OCI-LY1 (cell line): ENCODE measurements around the gene PDCD1LG2.

Experiments
- H2AFZ ChIP-seq: fragments of 200-600 bp; sonication (generic), shearing (Covaris generic); 2 replicates; pipeline ENCODE4 v1.6.0; 2014; ENCODE audit warnings: antibody characterized with exemption, mild to moderate bottlenecking, low read length
- H3F3A ChIP-seq: fragments of 200-600 bp; sonication (generic), shearing (Covaris generic); 2 replicates; pipeline ENCODE4 v1.6.0; 2014; ENCODE audit warnings: mild to moderate bottlenecking, antibody characterized with exemption, low read length, moderate library complexity; ENCODE audit not compliant: insufficient read depth
- H3K27ac ChIP-seq: fragments of 200-600 bp; sonication (generic); 2 replicates; pipeline ENCODE4 v1.5.1; 2014; ENCODE audit warnings: low read length, mixed run types, mild to moderate bottlenecking, low read depth; ENCODE audit not compliant: poor library complexity, severe bottlenecking
- H3K27me3 ChIP-seq: fragments of 200-600 bp; sonication (generic); 2 replicates; pipeline ENCODE4 v1.6.0; 2014; ENCODE audit warnings: antibody characterized with exemption, mild to moderate bottlenecking, low read length, moderate library complexity; ENCODE audit not compliant: insufficient read depth
- H3K36me3 ChIP-seq: fragments of 200-600 bp; sonication (generic); 2 replicates; pipeline ENCODE4 v1.6.1; 2014; ENCODE audit warnings: mild to moderate bottlenecking, antibody characterized with exemption, low read length, moderate library complexity, mixed read lengths; ENCODE audit not compliant: insufficient read depth
- H3K4me1 ChIP-seq: fragments of 200-600 bp; sonication (generic); 2 replicates; pipeline ENCODE4 v1.5.1; 2014; ENCODE audit warnings: mild to moderate bottlenecking, low read length, moderate library complexity; ENCODE audit not compliant: insufficient read depth, severe bottlenecking
- H3K4me2 ChIP-seq: fragments of 200-600 bp; sonication (generic), shearing (Covaris generic); 2 replicates; pipeline ENCODE4 v1.6.1; 2014; ENCODE audit warnings: low read length
- H3K4me3 ChIP-seq: fragments of 200-600 bp; sonication (generic); 2 replicates; pipeline ENCODE4 v1.5.1; 2014; ENCODE audit warnings: low read length, low read depth, mild to moderate bottlenecking, mixed read lengths; ENCODE audit not compliant: poor library complexity, severe bottlenecking
- H3K79me2 ChIP-seq: fragments of 200-600 bp; shearing (Covaris generic); 2 replicates; pipeline ENCODE4 v1.6.1; 2016; ENCODE audit warnings: mixed run types, low read length, mixed read lengths; ENCODE audit not compliant: insufficient read depth
- H3K9ac ChIP-seq: fragments of 200-600 bp; sonication (generic), shearing (Covaris generic); 2 replicates; pipeline ENCODE4 v1.6.1; 2014; ENCODE audit warnings: mild to moderate bottlenecking, low read length, mixed read lengths
- H3K9me2 ChIP-seq: fragments of 200-600 bp; sonication (generic), shearing (Covaris generic); 2 replicates; pipeline ENCODE4 v1.6.1; 2014; ENCODE audit warnings: low read depth, mild to moderate bottlenecking, low read length, mixed read lengths
- H3K9me3 ChIP-seq: fragments of 200-600 bp; shearing (Covaris generic); 2 replicates; pipeline ENCODE4 v1.6.1; 2014; ENCODE audit warnings: low read length, mixed read lengths
- H4K20me1 ChIP-seq: fragments of 200-600 bp; sonication (generic), shearing (Covaris generic); 2 replicates; pipeline ENCODE4 v1.6.0; 2016; ENCODE audit warnings: mild to moderate bottlenecking, low read length; ENCODE audit not compliant: insufficient read depth
- CTCF ChIP-seq: fragments of 200-600 bp; sonication (generic), shearing (Covaris generic); IDR thresholded peaks from 2 replicates; pipeline ENCODE4 v1.5.1; 2017; ENCODE audit warnings: mild to moderate bottlenecking, antibody characterized with exemption, low read length, moderate library complexity, mixed read lengths
- EZH2 ChIP-seq: fragments of 200-600 bp; sonication (generic), shearing (Covaris generic); IDR thresholded peaks from 2 replicates; pipeline ENCODE4 v1.8.0; 2017; ENCODE audit warnings: borderline replicate concordance, mixed run types, mild to moderate bottlenecking, antibody characterized with exemption, low read length, moderate library complexity, mixed read lengths

The PDCD1LG2 gene

GRCh38 chr9:5569891-5570290 lies 59.6 kb downstream of the PDCD1LG2 start:
- Histone ChIP-seq H3K9me2 (no peaks in the 10 kb centered on the region), H3K4me1 (peaks cover 6% of the 10 kb centered on the region), H3K27ac (no peak overlapping the region), H3K4me2 (no peak overlapping the region), H2AFZ (no peak overlapping the region), H3F3A (no peaks in the 10 kb centered on the region), H3K9me3 (no peaks in the 10 kb centered on the region), H3K4me3 (no peak overlapping the region), H3K36me3 (no peaks in the 10 kb centered on the region), H3K27me3 (no peaks in the 10 kb centered on the region), H4K20me1 (no peaks in the 10 kb centered on the region), H3K79me2 (no peaks in the 10 kb centered on the region), H3K9ac (no peak overlapping the region)
- TF ChIP-seq EZH2 (no peak), CTCF (no peak)

GRCh38 chr9:5571629-5572232 lies 61.4 kb downstream of the PDCD1LG2 start:
- Histone ChIP-seq H3K4me3 (no peak overlapping the region), H3K4me2 (no peak overlapping the region), H3K79me2 (no peaks in the 10 kb centered on the region), H3K36me3 (no peaks in the 10 kb centered on the region), H3K9me2 (no peaks in the 10 kb centered on the region), H3K9me3 (no peaks in the 10 kb centered on the region), H3K9ac (no peak overlapping the region), H3F3A (no peaks in the 10 kb centered on the region), H4K20me1 (no peaks in the 10 kb centered on the region), H2AFZ (no peak overlapping the region), H3K4me1 (peaks cover under 1% of the 10 kb centered on the region), H3K27me3 (no peaks in the 10 kb centered on the region), H3K27ac (no peak overlapping the region)
- TF ChIP-seq CTCF, result no peak
- TF ChIP-seq EZH2, result no peak

- H3K4me2 ChIP-seq, result no peak overlapping the region
- H3F3A ChIP-seq, result no peaks in the 10 kb centered on the region
- H3K4me1 ChIP-seq, result peaks cover 11% of the 10 kb centered on the region
- H2AFZ ChIP-seq, result no peak overlapping the region
- no peaks in the 10 kb centered on the region for H4K20me1 ChIP-seq
- no peak overlapping the region for H3K9ac ChIP-seq
- TF ChIP-seq EZH2 (no peak), CTCF (no peak)
- no peak overlapping the region for H3K27ac ChIP-seq
- no peaks in the 10 kb centered on the region for H3K27me3 ChIP-seq
- no peaks in the 10 kb centered on the region for H3K9me2 ChIP-seq
- H3K79me2 ChIP-seq, result no peaks in the 10 kb centered on the region
- no peak overlapping the region for H3K4me3 ChIP-seq
- H3K36me3 ChIP-seq, result no peaks in the 10 kb centered on the region
- H3K9me3 ChIP-seq, result no peaks in the 10 kb centered on the region
These were observed 63.8 kb downstream of the PDCD1LG2 start for GRCh38 chr9:5574097-5574496.
